BLaER1 (cell line): ENCODE measurements around the gene MIGA1.

Experiments used
- H3K27ac ChIP-seq: shearing (Covaris generic); formaldehyde crosslinking; 2 replicates; pipeline ENCODE4 v1.8.1; 2022
- H3K27me3 ChIP-seq: shearing (Covaris generic); formaldehyde crosslinking; 2 replicates; pipeline ENCODE4 v1.8.1; 2022
- H3K36me3 ChIP-seq: shearing (Covaris generic); formaldehyde crosslinking; 2 replicates; pipeline ENCODE4 v1.8.1; 2022
- H3K4me1 ChIP-seq: shearing (Covaris generic); formaldehyde crosslinking; 2 replicates; pipeline ENCODE4 v1.8.1; 2022
- H3K4me2 ChIP-seq: shearing (Covaris generic); formaldehyde crosslinking; 2 replicates; pipeline ENCODE4 v1.8.1; 2022
- H3K4me3 ChIP-seq: shearing (Covaris generic); formaldehyde crosslinking; 2 replicates; pipeline ENCODE4 v1.8.1; 2022
- H3K9ac ChIP-seq: shearing (Covaris generic); formaldehyde crosslinking; 2 replicates; pipeline ENCODE4 v1.8.1; 2022
- H3K9me3 ChIP-seq: shearing (Covaris generic); formaldehyde crosslinking; 2 replicates; pipeline ENCODE4 v1.8.1; 2022
- H4K20me1 ChIP-seq: shearing (Covaris generic); formaldehyde crosslinking; 2 replicates; pipeline ENCODE4 v1.8.1; 2022
- Cebpa-rat ChIP-seq: shearing (Covaris generic); IDR thresholded peaks from 2 replicates; pipeline ENCODE4 v1.8.1; 2022

Gene MIGA1

GRCh38 chr1:77846966-77847365, 67.5 kb downstream of the MIGA1 start:
- Histone ChIP-seq H3K27ac (peak overlapping the region; percentile 67), H4K20me1 (no peaks in the 10 kb centered on the region), H3K27me3 (no peaks in the 10 kb centered on the region), H3K4me2 (peak overlapping the region; percentile 67), H3K4me3 (no peak overlapping the region; the same call in 1 of the 2 replicates), H3K9ac (no peak overlapping the region), H3K36me3 (peaks cover 30% of the 10 kb centered on the region), H3K4me1 (peaks cover 20% of the 10 kb centered on the region), H3K9me3 (no peaks in the 10 kb centered on the region)
- no peak for TF ChIP-seq Cebpa-rat

DNA sequence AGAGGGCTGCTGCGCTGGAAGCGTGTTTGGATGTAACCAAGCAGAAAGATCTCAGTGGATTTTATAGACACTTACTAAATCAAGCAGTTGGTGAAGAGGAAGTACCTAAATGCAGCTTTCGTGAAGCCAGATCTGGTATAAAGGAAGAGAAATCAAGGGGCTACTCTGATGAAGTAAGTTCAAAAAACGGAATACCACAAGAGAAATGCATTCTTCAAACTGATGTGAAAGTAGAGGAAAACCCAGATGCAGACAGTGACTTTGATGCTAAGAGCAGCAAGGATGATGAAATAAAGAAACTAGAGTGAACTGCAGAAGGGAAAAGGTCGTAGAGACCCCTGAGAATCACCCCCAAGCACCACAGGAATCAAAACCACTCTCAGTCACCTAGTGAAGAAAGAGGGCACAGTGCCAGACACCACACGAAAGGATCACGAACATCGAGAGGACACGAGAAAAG, 68.2 kb downstream of the MIGA1 start:
- Histone ChIP-seq H3K9me3 (no peaks in the 10 kb centered on the region), H3K4me1 (peaks cover 20% of the 10 kb centered on the region), H3K27me3 (no peaks in the 10 kb centered on the region), H4K20me1 (no peaks in the 10 kb centered on the region), H3K4me2 (peak overlapping the region; percentile 67), H3K4me3 (peak overlapping the region; percentile 26; the same call in 1 of the 2 replicates), H3K36me3 (peaks cover 34% of the 10 kb centered on the region), H3K9ac (peak overlapping the region; percentile 36; the same call in 1 of the 2 replicates), H3K27ac (peak overlapping the region; percentile 67)
- no peak for TF ChIP-seq Cebpa-rat

- Histone ChIP-seq H3K4me2 (no peak overlapping the region), H3K4me3 (no peak overlapping the region), H3K36me3 (peaks cover 43% of the 10 kb centered on the region), H4K20me1 (no peaks in the 10 kb centered on the region), H3K27me3 (no peaks in the 10 kb centered on the region), H3K9ac (no peak overlapping the region), H3K4me1 (peaks cover 20% of the 10 kb centered on the region), H3K27ac (no peak overlapping the region), H3K9me3 (peaks cover 19% of the 10 kb centered on the region)
- TF ChIP-seq Cebpa-rat: no peak
These were observed 70.6 kb downstream of the MIGA1 start for GRCh38 chr1:77850082-77850481.

DNA sequence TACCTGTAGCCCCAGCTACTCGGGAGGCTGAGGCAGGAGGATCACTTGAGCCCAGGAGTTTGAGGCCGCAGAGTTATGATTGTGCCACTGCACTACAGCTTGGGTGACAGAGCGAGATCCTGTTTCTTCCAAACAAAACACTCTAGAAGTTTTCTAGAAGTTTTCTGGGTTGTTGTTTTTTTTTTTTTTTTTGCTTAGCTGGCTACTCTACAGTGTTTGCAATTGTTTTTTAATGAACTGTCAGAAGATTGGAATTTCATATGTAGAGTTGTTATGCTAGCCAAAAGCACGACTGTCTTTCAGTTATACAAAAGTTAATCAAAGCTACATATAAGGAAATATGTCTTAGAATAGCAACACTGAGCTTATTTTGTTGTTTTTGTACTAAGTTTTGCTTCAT, 78.1 kb downstream of the MIGA1 start:
- Histone ChIP-seq H3K9ac (no peak overlapping the region), H3K4me1 (no peaks in the 10 kb centered on the region), H3K27ac (no peak overlapping the region), H3K36me3 (peaks cover 59% of the 10 kb centered on the region), H3K4me3 (no peak overlapping the region), H3K27me3 (no peaks in the 10 kb centered on the region), H4K20me1 (no peaks in the 10 kb centered on the region), H3K9me3 (peaks cover 40% of the 10 kb centered on the region), H3K4me2 (no peak overlapping the region)
- no peak for TF ChIP-seq Cebpa-rat

DNA sequence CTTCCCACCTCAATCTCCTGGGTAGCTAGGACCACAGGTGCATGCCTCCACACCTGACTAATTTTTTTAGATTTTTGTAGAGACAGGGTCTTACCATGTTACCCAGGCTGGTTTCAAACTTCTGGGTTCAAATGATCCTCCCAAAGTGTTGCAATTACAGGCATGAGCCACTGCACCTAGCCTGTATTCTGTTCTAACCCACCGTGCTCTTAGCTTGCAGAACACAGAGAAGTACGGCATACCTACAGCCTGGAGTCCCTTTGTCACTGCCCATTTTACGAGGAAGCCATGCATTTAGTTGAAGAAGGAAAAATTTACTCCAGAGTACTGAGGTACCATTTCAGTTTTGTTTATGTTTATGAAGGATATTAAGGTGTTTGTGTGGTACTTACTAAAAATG, 79.3 kb downstream of the MIGA1 start:
- H3K27ac ChIP-seq: no peak overlapping the region
- H3K4me1 ChIP-seq: no peaks in the 10 kb centered on the region
- no peak for TF ChIP-seq Cebpa-rat
- H3K9ac ChIP-seq: no peak overlapping the region
- H3K36me3 ChIP-seq: peaks cover 56% of the 10 kb centered on the region
- H3K9me3 ChIP-seq: peaks cover 34% of the 10 kb centered on the region
- H3K27me3 ChIP-seq: no peaks in the 10 kb centered on the region
- H3K4me3 ChIP-seq: no peak overlapping the region
- no peaks in the 10 kb centered on the region for H4K20me1 ChIP-seq
- no peak overlapping the region for H3K4me2 ChIP-seq

- Histone ChIP-seq H3K27ac (no peak overlapping the region), H3K9ac (no peak overlapping the region), H3K36me3 (peaks cover 56% of the 10 kb centered on the region), H3K27me3 (no peaks in the 10 kb centered on the region), H3K4me2 (no peak overlapping the region), H4K20me1 (no peaks in the 10 kb centered on the region), H3K4me3 (no peak overlapping the region), H3K9me3 (peaks cover 28% of the 10 kb centered on the region), H3K4me1 (no peaks in the 10 kb centered on the region)
- TF ChIP-seq Cebpa-rat: no peak
These were observed 79.8 kb downstream of the MIGA1 start for GRCh38 chr1:77859248-77859647.

- Histone ChIP-seq H3K9me3 (no peaks in the 10 kb centered on the region), H3K9ac (no peak overlapping the region), H3K4me2 (no peak overlapping the region), H3K4me1 (no peaks in the 10 kb centered on the region), H3K4me3 (no peak overlapping the region), H3K36me3 (peaks cover 71% of the 10 kb centered on the region), H4K20me1 (no peaks in the 10 kb centered on the region), H3K27me3 (no peaks in the 10 kb centered on the region), H3K27ac (no peak overlapping the region)
- TF ChIP-seq Cebpa-rat: no peak
These were observed 86.8 kb downstream of the MIGA1 start for GRCh38 chr1:77866296-77866695.

DNA sequence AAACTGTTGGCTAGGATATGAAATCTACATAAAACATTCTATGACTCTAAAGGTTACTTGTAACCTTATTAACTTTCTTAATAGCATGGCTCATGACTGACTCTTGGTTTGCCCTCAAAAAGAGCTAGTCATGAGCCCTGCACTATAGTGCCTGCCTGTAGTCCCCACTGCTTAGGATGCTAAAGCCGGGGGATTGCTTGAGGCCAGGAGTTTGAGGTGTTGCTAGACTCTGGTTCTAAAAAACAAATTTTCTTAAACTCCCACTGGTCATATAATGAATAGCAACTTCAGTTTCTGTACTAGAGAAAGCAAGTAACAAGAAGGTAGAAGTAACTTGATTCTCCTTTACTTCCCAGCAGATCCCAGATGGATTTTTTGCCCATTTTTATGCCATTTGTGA, 93.2 kb downstream of the MIGA1 start:
- Histone ChIP-seq H4K20me1 (no peaks in the 10 kb centered on the region), H3K4me2 (no peak overlapping the region), H3K4me3 (no peak overlapping the region), H3K4me1 (no peaks in the 10 kb centered on the region), H3K9me3 (no peaks in the 10 kb centered on the region), H3K36me3 (peaks cover 30% of the 10 kb centered on the region), H3K27me3 (no peaks in the 10 kb centered on the region), H3K27ac (no peak overlapping the region), H3K9ac (no peak overlapping the region)
- no peak for TF ChIP-seq Cebpa-rat

GRCh38 chr1:77873461-77873860, 94.0 kb downstream of the MIGA1 start:
- H3K27ac ChIP-seq: no peak overlapping the region
- no peaks in the 10 kb centered on the region for H4K20me1 ChIP-seq
- H3K9ac ChIP-seq: no peak overlapping the region
- H3K4me3 ChIP-seq: no peak overlapping the region
- no peaks in the 10 kb centered on the region for H3K27me3 ChIP-seq
- H3K4me1 ChIP-seq: no peaks in the 10 kb centered on the region
- H3K36me3 ChIP-seq: peaks cover 22% of the 10 kb centered on the region
- no peaks in the 10 kb centered on the region for H3K9me3 ChIP-seq
- H3K4me2 ChIP-seq: no peak overlapping the region
- TF ChIP-seq Cebpa-rat: no peak

GRCh38 chr1:77874804-77875445, 95.5 kb downstream of the MIGA1 start:
- H3K9me3 ChIP-seq: no peaks in the 10 kb centered on the region
- H3K27ac ChIP-seq: no peak overlapping the region
- no peak overlapping the region for H3K4me2 ChIP-seq
- no peak overlapping the region for H3K9ac ChIP-seq
- H4K20me1 ChIP-seq: no peaks in the 10 kb centered on the region
- TF ChIP-seq Cebpa-rat: no peak
- H3K4me3 ChIP-seq: no peak overlapping the region
- H3K36me3 ChIP-seq: peaks cover 19% of the 10 kb centered on the region
- no peaks in the 10 kb centered on the region for H3K4me1 ChIP-seq
- no peaks in the 10 kb centered on the region for H3K27me3 ChIP-seq

- Histone ChIP-seq H3K9me3 (no peaks in the 10 kb centered on the region), H3K36me3 (peaks cover 15% of the 10 kb centered on the region), H4K20me1 (no peaks in the 10 kb centered on the region), H3K9ac (no peak overlapping the region), H3K27me3 (no peaks in the 10 kb centered on the region), H3K4me3 (no peak overlapping the region), H3K4me2 (no peak overlapping the region), H3K27ac (no peak overlapping the region), H3K4me1 (no peaks in the 10 kb centered on the region)
- no peak for TF ChIP-seq Cebpa-rat
These were observed 97.4 kb downstream of the MIGA1 start for GRCh38 chr1:77876884-77877283.
